Endothelial cell of umbilical vein (primary cell): Measurements from ENCODE around the gene PLAAT3. TPM values are rescaled to one million over a fixed set of nuclear protein-coding genes. Genes with fewer than 3 reads are reported as not detected.

Experiments used
- BruUV-seq: library from RNA; stranded (reverse); fragments of 400-500 nt; replicated peaks from 2 replicates; lab custom pipeline; 2021; lab: Mats Ljungman, UMichigan
- CTCF ChIA-PET: fragments of 300-600, 350-600 bp; sonication (Branson Sonifier 250); formaldehyde crosslinking; loops from one replicate; lab custom pipeline; 2021; ENCODE audit warnings: antibody characterized with exemption, inconsistent platforms; lab: Charles Lee
- POLR2A ChIA-PET: fragments of 300-600, 350-600 bp; sonication (Branson Sonifier 250); formaldehyde crosslinking; loops from one replicate; lab custom pipeline; 2021; ENCODE audit warnings: antibody characterized with exemption, inconsistent platforms; lab: Charles Lee
- DNase-seq: peaks from one replicate; pipeline ENCODE4 v3.0.0-alpha.2; 2011; ENCODE audit warnings: low read depth, low spot score
- FAIRE-seq: peaks from 2 replicates; lab custom pipeline; 2011; peaks lifted over from hg19 to GRCh38; lab: Jason Lieb, UNC
- H2AFZ ChIP-seq: 2 replicates; pipeline ENCODE4 v1.6.0; 2012; ENCODE audit warnings: low read depth, low read length, control low read depth, inconsistent platforms
- H3K27ac ChIP-seq: 2 replicates; pipeline ENCODE4 v1.5.1; 2011; ENCODE audit warnings: low read depth, mild to moderate bottlenecking, control low read depth, low read length, moderate library complexity; ENCODE audit not compliant: insufficient read depth
- H3K27me3 ChIP-seq, 2 experiments: 2 replicates each; pipeline versions ENCODE4 v1.6.0 to v1.6.1; 2011; ENCODE audit warnings: low read length in 2 of 2, mixed read lengths in 1 of 2; ENCODE audit not compliant: control insufficient read depth in 2 of 2, insufficient read depth in 2 of 2
- H3K36me3 ChIP-seq, 2 experiments: 2 replicates in 1 of 2; 3 replicates in 1 of 2; pipeline ENCODE4 v1.5.1; 2011; ENCODE audit warnings: low read length in 2 of 2, mild to moderate bottlenecking in 1 of 2, moderate library complexity in 1 of 2; ENCODE audit not compliant: control insufficient read depth in 2 of 2, insufficient read depth in 2 of 2; ENCODE audit errors: extremely low read depth in 1 of 2
- H3K4me1 ChIP-seq: 3 replicates; pipeline ENCODE4 v1.5.1; 2011; ENCODE audit warnings: mild to moderate bottlenecking, low read length; ENCODE audit not compliant: control insufficient read depth, insufficient read depth; ENCODE audit errors: extremely low read depth
- H3K4me2 ChIP-seq: 2 replicates; pipeline ENCODE4 v1.6.1; 2011; ENCODE audit warnings: low read length, control low read depth, mixed read lengths; ENCODE audit not compliant: insufficient read depth
- H3K4me3 ChIP-seq, 3 experiments: fragments of 200-600 bp in 1 of 3; sonication (generic), shearing (Covaris generic) in 1 of 3; replicated peaks in 1 of 3; 2 replicates each; pipeline ENCODE4 v1.5.1; 2011 to 2016; ENCODE audit warnings: control low read depth in 3 of 3, low read length in 3 of 3, mild to moderate bottlenecking in 2 of 3, inconsistent platforms in 1 of 3, low read depth in 1 of 3, moderate library complexity in 1 of 3; ENCODE audit not compliant: insufficient read depth in 1 of 3
- H3K79me2 ChIP-seq: 2 replicates; pipeline ENCODE4 v1.6.0; 2012; ENCODE audit warnings: low read length, inconsistent platforms; ENCODE audit not compliant: control insufficient read depth, insufficient read depth
- H3K9ac ChIP-seq: replicated peaks from 2 replicates; pipeline ENCODE3; 2011; ENCODE audit warnings: low read length, control low read depth; ENCODE audit not compliant: insufficient read depth; ENCODE audit errors: extremely low read depth
- H3K9me1 ChIP-seq: replicated peaks from 3 replicates; pipeline ENCODE4 v1.6.0; 2011; ENCODE audit warnings: mild to moderate bottlenecking, low read length; ENCODE audit not compliant: control insufficient read depth, insufficient read depth; ENCODE audit errors: extremely low read depth
- H3K9me3 ChIP-seq: replicated peaks from 2 replicates; pipeline ENCODE4 v1.5.1; 2012; ENCODE audit warnings: low read length, inconsistent platforms; ENCODE audit not compliant: control insufficient read depth, insufficient read depth
- H4K20me1 ChIP-seq: replicated peaks from 2 replicates; pipeline ENCODE3; 2011; ENCODE audit warnings: mild to moderate bottlenecking, low read length; ENCODE audit not compliant: control insufficient read depth, insufficient read depth; ENCODE audit errors: extremely low read depth
- EZH2 ChIP-seq: IDR thresholded peaks from 2 replicates; pipeline ENCODE4 v1.6.1; 2012; ENCODE audit warnings: borderline replicate concordance, low read depth, mild to moderate bottlenecking, moderate library complexity, low read length, inconsistent platforms; ENCODE audit not compliant: severe bottlenecking
- FOS ChIP-seq: IDR thresholded peaks from 2 replicates; pipeline ENCODE4 v1.6.1; 2011; ENCODE audit warnings: mild to moderate bottlenecking, low read length, moderate library complexity, borderline replicate concordance; ENCODE audit not compliant: insufficient read depth
- GATA2 ChIP-seq: IDR thresholded peaks from 2 replicates; pipeline ENCODE4 v1.7.0; 2011; ENCODE audit warnings: low read depth, mild to moderate bottlenecking, moderate library complexity, mixed read lengths, low read length; ENCODE audit not compliant: insufficient read length, insufficient read depth
- JUN ChIP-seq: IDR thresholded peaks from 2 replicates; pipeline ENCODE4 v1.6.1; 2011; ENCODE audit warnings: borderline replicate concordance, low read depth; ENCODE audit not compliant: insufficient read length, insufficient read depth
- MYC ChIP-seq: IDR thresholded peaks from one replicate; pipeline ENCODE4 v1.6.1; 2011; ENCODE audit warnings: mild to moderate bottlenecking, low read depth, low read length
- POLR2A ChIP-seq: IDR thresholded peaks from 2 replicates; pipeline ENCODE4 v1.6.1; 2012; ENCODE audit warnings: low read depth, mild to moderate bottlenecking, control low read depth, low read length
- POLR2AphosphoS5 ChIP-seq: IDR thresholded peaks from 2 replicates; pipeline ENCODE4 v1.6.1; 2012; ENCODE audit warnings: low read depth, mild to moderate bottlenecking, control low read depth, low read length, moderate library complexity; ENCODE audit not compliant: insufficient read depth
- dilution Hi-C: fragments of 300-500 bp; cut with MboI; formaldehyde crosslinking; loops from one replicate; pipeline ENCODE4 v1.15.0; 2019; ENCODE audit warnings: low sequenced_read_pairs; ENCODE audit not compliant: extremely low pct_ligation_motif_present
- intact Hi-C: fragments of 100-400 bp; cut with micrococcal nuclease; formaldehyde crosslinking; loops from one replicate; pipeline ENCODE4 v1.10.0; 2022
- polyA plus RNA-seq, 4 experiments: library from polyadenylated mRNA; depleted of rRNA in 3 of 4; stranded (reverse) in 3 of 4; unstranded in 1 of 4; fragments of >200 nt; gene quantifications; 2 replicates each; pipeline versions ENCODE4 v1.2.1 to v1.2.3, GENCODE V29; 2011 to 2012; ENCODE audit warnings: missing spikeins in 1 of 4
- total RNA-seq: library from RNA; stranded (reverse); gene quantifications from 2 replicates; pipeline ENCODE4 v1.2.3, GENCODE V29; 2021
- TF ChIP-seq, protein P1 (sequence below), 2 donors: IDR thresholded peaks; 1 replicate in 1 of 2; 2 replicates in 1 of 2; pipeline ENCODE4 v1.5.1; 2011; ENCODE audit warnings: low read length in 2 of 2, mild to moderate bottlenecking in 2 of 2, moderate library complexity in 2 of 2, control low read depth in 1 of 2, inconsistent platforms in 1 of 2, low read depth in 1 of 2; ENCODE audit not compliant: insufficient read depth in 1 of 2; ENCODE audit errors: extremely low read depth in 1 of 2
- TF ChIP-seq, protein P2 (sequence below): IDR thresholded peaks from 2 replicates; pipeline ENCODE4 v1.6.1; 2011; ENCODE audit not compliant: insufficient read depth, insufficient read length

PLAAT3 gene
- total and polyA plus RNA-seq, 2 donors (not counting 3 experiments of a cell fraction or from before 2014, with no cell fraction given): 22.8 to 40.2 TPM

DNA sequence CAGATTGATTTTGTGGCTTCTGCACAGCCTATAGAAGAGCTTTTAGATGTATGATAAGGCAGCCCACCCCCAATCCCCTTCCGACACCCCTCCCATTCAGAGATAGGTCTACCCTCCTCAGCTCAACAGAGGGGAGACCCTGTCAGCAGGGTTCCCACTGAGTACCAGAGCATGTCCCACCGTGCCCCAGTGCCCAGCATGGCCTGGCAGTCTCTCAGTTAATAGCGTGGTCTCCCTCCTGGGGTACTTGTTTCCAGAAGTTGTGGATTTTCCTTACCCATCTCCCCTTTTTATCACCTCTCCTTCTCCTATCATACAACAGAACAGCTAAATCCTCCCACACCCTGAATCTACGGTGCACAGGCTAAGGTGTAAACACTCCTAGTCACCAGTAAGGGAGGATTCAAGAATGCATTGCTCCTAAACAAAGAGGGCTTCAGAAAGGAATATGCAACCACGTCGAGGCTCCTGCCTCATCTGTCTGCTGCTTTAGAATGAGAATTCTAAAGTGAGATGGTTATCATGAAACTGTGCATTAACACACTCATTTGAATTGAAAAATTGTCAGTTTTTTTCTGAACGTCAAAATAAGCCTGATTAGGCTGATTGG is 57.7 kb downstream of the PLAAT3 start:
- no TSS peak for BruUV-seq
- no peak for TF ChIP-seq EZH2
- no peak for TF ChIP-seq GATA2
- no peak for TF ChIP-seq POLR2AphosphoS5
- TF ChIP-seq POLR2A: no peak
- FAIRE-seq: no peak
- dilution Hi-C loops (no loop called here), intact Hi-C loops (no loop called here)
- H3K27ac ChIP-seq: no peak overlapping the region
- no peak overlapping the region for H3K4me2 ChIP-seq
- no peak for DNase-seq
- no peaks in the 10 kb centered on the region for H4K20me1 ChIP-seq
- H3K9me3 ChIP-seq: no peaks in the 10 kb centered on the region
- ChIA-PET CTCF (no interaction called here), POLR2A (no interaction called here)
- no peaks in the 10 kb centered on the region for H3K36me3 ChIP-seq
- H2AFZ ChIP-seq: no peak overlapping the region
- H3K79me2 ChIP-seq: no peaks in the 10 kb centered on the region
- no peaks in the 10 kb centered on the region for H3K9me1 ChIP-seq
- no peak overlapping the region for H3K4me3 ChIP-seq
- H3K4me1 ChIP-seq: no peaks in the 10 kb centered on the region
- peaks cover 0 to 3% of the 10 kb centered on the region in 2 experiments for H3K27me3 ChIP-seq
- H3K9ac ChIP-seq: no peak overlapping the region

DNA sequence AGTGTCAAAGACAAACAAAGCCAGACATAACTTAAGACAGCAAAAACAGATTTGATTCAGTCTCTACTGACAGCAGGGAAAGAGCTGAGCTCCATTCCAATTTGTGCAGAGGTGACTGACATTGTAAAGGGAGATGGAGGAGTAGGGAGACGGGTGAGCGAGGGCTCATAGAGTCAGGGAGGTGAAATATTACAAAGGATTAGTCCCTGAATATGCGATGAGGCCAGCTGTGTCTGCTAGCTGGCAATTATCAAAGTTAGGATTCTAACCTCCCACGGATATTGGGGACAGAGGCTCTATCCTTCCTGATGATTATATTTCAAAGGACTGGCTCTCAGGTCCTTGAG is 59.4 kb downstream of the PLAAT3 start:
- H3K4me1 ChIP-seq: no peaks in the 10 kb centered on the region
- no peaks in the 10 kb centered on the region for H3K79me2 ChIP-seq
- no peaks in the 10 kb centered on the region for H4K20me1 ChIP-seq
- intact Hi-C loops (no loop called here), dilution Hi-C loops (no loop called here)
- ChIA-PET POLR2A (no interaction called here), CTCF (interaction anchor here (0.7 kb wide), 1 partner anchor 11 kb away, joined by 3 read pairs; no protein-coding TSS in a partner anchor)
- FAIRE-seq: no peak
- no peaks in the 10 kb centered on the region for H3K27me3 ChIP-seq
- TF ChIP-seq EZH2 (no peak), MYC (no peak), GATA2 (no peak), JUN (no peak), FOS (no peak), POLR2A (no peak), POLR2AphosphoS5 (no peak)
- TF ChIP-seq, protein P1, sequence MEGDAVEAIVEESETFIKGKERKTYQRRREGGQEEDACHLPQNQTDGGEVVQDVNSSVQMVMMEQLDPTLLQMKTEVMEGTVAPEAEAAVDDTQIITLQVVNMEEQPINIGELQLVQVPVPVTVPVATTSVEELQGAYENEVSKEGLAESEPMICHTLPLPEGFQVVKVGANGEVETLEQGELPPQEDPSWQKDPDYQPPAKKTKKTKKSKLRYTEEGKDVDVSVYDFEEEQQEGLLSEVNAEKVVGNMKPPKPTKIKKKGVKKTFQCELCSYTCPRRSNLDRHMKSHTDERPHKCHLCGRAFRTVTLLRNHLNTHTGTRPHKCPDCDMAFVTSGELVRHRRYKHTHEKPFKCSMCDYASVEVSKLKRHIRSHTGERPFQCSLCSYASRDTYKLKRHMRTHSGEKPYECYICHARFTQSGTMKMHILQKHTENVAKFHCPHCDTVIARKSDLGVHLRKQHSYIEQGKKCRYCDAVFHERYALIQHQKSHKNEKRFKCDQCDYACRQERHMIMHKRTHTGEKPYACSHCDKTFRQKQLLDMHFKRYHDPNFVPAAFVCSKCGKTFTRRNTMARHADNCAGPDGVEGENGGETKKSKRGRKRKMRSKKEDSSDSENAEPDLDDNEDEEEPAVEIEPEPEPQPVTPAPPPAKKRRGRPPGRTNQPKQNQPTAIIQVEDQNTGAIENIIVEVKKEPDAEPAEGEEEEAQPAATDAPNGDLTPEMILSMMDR (IDR thresholded peaks at IDR 0.05; ENCODE audit: extremely low read depth in 1 of 2, insufficient read depth in 1 of 2, low read depth in 1 of 2, low read length in 2 of 2): no peak
- TF ChIP-seq, protein P2, sequence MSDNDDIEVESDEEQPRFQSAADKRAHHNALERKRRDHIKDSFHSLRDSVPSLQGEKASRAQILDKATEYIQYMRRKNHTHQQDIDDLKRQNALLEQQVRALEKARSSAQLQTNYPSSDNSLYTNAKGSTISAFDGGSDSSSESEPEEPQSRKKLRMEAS: no peak
- no peak overlapping the region for H2AFZ ChIP-seq
- no peak overlapping the region for H3K9ac ChIP-seq
- H3K4me3 ChIP-seq: no peak overlapping the region
- no peak for DNase-seq
- no peak overlapping the region for H3K27ac ChIP-seq
- no TSS peak for BruUV-seq
- H3K9me1 ChIP-seq: no peaks in the 10 kb centered on the region
- H3K9me3 ChIP-seq: no peaks in the 10 kb centered on the region
- H3K4me2 ChIP-seq: no peak overlapping the region
- H3K36me3 ChIP-seq: no peaks in the 10 kb centered on the region
